GM12891 (cell line): Measurements from ENCODE around the gene TBC1D10B.

Experiments
- PAX5 ChIP-seq: IDR thresholded peaks from 2 replicates; pipeline ENCODE4 v1.6.1; 2011; ENCODE audit warnings: low read length, moderate library complexity, mild to moderate bottlenecking; ENCODE audit not compliant: insufficient read depth, severe bottlenecking
- POLR2A ChIP-seq: IDR thresholded peaks from 2 replicates; pipeline ENCODE4 v1.6.1; 2011; ENCODE audit warnings: low read depth, low read length, control low read depth
- POLR2AphosphoS5 ChIP-seq: IDR thresholded peaks from 2 replicates; pipeline ENCODE4 v1.6.1; 2011; ENCODE audit warnings: low read depth, low read length, control low read depth
- POU2F2 ChIP-seq: IDR thresholded peaks from 2 replicates; pipeline ENCODE4 v1.6.1; 2011; ENCODE audit warnings: low read depth, mild to moderate bottlenecking, control low read depth, low read length, moderate library complexity
- SPI1 ChIP-seq: IDR thresholded peaks from 2 replicates; pipeline ENCODE4 v1.6.1; 2011; ENCODE audit warnings: low read depth, low read length, control low read depth
- TAF1 ChIP-seq: IDR thresholded peaks from 2 replicates; pipeline ENCODE4 v1.6.1; 2011; ENCODE audit warnings: low read depth, low read length, control low read depth

- TF ChIP-seq POLR2A (no peak), TAF1 (no peak), POLR2AphosphoS5 (no peak), POU2F2 (no peak), SPI1 (no peak), PAX5 (no peak)
These were observed 18.5 kb downstream of the TBC1D10B start for GRCh38 chr16:30351586-30352419.
